ENCODE results near the gene RGS21.

The RGS21 gene

GRCh38 chr1:192367436-192367835 lies 50.6 kb downstream of the RGS21 start:
- H3K4me3 ChIP-seq (ENCODE audit: low read depth, low read length), result no peak overlapping the region
- in situ Hi-C loops (cut with HindIII; ENCODE audit: low sequenced_read_pairs), result no loop called here
- no peak for TF ChIP-seq CTCF (IDR thresholded peaks at IDR 0.05; ENCODE audit: low read depth, low read length, missing control alignments)
- DNase-seq (ENCODE audit: low read depth), result no peak

GRCh38 chr1:192375306-192375705 lies 58.5 kb downstream of the RGS21 start:
- no peak for TF ChIP-seq CTCF (IDR thresholded peaks at IDR 0.05; ENCODE audit: low read depth, low read length, missing control alignments)
- H3K4me3 ChIP-seq (ENCODE audit: low read depth, low read length), result no peak overlapping the region
- in situ Hi-C loops (cut with HindIII; ENCODE audit: low sequenced_read_pairs), result no loop called here
- no peak for DNase-seq (ENCODE audit: low read depth)

DNA sequence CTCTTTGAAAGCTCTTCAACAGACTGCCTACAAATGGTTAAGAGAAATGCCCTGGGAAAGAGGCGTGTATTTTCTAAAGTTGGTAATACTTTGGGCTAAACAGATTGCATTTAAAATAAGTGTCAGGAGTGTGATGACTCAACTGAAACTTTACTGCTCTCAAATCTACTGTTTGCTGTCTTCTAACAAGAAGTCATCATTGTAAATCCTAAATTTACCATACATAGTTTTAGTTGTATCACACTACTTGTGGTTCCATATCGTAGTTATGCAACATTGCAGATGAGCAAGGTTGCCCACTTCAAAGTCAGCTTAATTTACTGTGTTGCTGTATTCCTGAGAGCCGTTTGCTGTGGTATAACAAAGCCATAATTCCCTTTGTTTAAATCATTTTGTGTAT lies 59.6 kb downstream of the RGS21 start:
- in situ Hi-C loops (cut with HindIII; ENCODE audit: low sequenced_read_pairs), result no loop called here
- no peak for TF ChIP-seq CTCF (IDR thresholded peaks at IDR 0.05; ENCODE audit: low read depth, low read length, missing control alignments)
- H3K4me3 ChIP-seq (ENCODE audit: low read depth, low read length), result no peak overlapping the region
- DNase-seq (ENCODE audit: low read depth), result no peak

- in situ Hi-C loops (cut with HindIII; ENCODE audit: low sequenced_read_pairs), result no loop called here
- no peak for TF ChIP-seq CTCF (IDR thresholded peaks at IDR 0.05; ENCODE audit: low read depth, low read length, missing control alignments)
- no peak overlapping the region for H3K4me3 ChIP-seq (ENCODE audit: low read depth, low read length)
- DNase-seq (ENCODE audit: low read depth), result no peak
These were observed 61.5 kb downstream of the RGS21 start for GRCh38 chr1:192378276-192378675.

DNA sequence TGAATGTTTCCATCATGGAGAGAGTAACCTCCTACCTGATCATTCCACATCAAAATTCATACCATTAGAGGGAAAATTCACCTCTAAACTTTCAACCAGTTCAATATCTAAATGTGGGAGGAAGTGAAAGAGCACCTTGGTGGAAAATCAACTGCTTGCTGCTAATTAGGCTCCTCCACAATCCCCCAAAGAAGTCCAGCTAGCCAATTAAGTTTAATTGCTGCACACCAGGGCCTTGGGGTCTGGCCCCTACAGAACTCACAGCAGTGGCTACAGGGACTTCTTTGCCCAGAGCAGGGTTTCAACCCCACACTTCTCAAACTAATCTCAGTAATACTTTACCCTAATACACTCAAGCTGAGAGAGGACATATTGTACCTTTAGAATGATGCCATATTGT lies 62.1 kb downstream of the RGS21 start:
- TF ChIP-seq CTCF (IDR thresholded peaks at IDR 0.05; ENCODE audit: low read depth, low read length, missing control alignments), result no peak
- no peak overlapping the region for H3K4me3 ChIP-seq (ENCODE audit: low read depth, low read length)
- in situ Hi-C loops (cut with HindIII; ENCODE audit: low sequenced_read_pairs), result no loop called here
- no peak for DNase-seq (ENCODE audit: low read depth)

- TF ChIP-seq CTCF (IDR thresholded peaks at IDR 0.05; ENCODE audit: low read depth, low read length, missing control alignments), result no peak
- DNase-seq (ENCODE audit: low read depth), result no peak
- in situ Hi-C loops (cut with HindIII; ENCODE audit: low sequenced_read_pairs), result no loop called here
- no peak overlapping the region for H3K4me3 ChIP-seq (ENCODE audit: low read depth, low read length)
These were observed 62.8 kb downstream of the RGS21 start for GRCh38 chr1:192379554-192379953.

GRCh38 chr1:192382758-192383157 lies 66.0 kb downstream of the RGS21 start:
- no peak for DNase-seq (ENCODE audit: low read depth)
- no peak for TF ChIP-seq CTCF (IDR thresholded peaks at IDR 0.05; ENCODE audit: low read depth, low read length, missing control alignments)
- in situ Hi-C loops (cut with HindIII; ENCODE audit: low sequenced_read_pairs), result no loop called here
- H3K4me3 ChIP-seq (ENCODE audit: low read depth, low read length), result no peak overlapping the region
